Keratinocyte (primary cell): ENCODE data around the gene CARS1.

Experiments used
- EZH2 ChIP-seq: IDR thresholded peaks from one replicate; pipeline ENCODE4 v1.6.1; 2012; ENCODE audit warnings: inconsistent platforms, mild to moderate bottlenecking, low read length, moderate library complexity
- TF ChIP-seq, protein P1 (sequence below), 3 experiments: IDR thresholded peaks in 1 of 3; conservative IDR thresholded peaks in 1 of 3; optimal IDR thresholded peaks in 1 of 3; 2 replicates in 2 of 3; 3 replicates in 1 of 3; pipeline versions ENCODE3 to v1.5.1; 2011; ENCODE audit warnings: low read length in 3 of 3, mild to moderate bottlenecking in 3 of 3, moderate library complexity in 2 of 3, control low read depth in 1 of 3, inconsistent platforms in 1 of 3; ENCODE audit not compliant: insufficient read depth in 2 of 3; ENCODE audit errors: extremely low read depth in 1 of 3

DNA sequence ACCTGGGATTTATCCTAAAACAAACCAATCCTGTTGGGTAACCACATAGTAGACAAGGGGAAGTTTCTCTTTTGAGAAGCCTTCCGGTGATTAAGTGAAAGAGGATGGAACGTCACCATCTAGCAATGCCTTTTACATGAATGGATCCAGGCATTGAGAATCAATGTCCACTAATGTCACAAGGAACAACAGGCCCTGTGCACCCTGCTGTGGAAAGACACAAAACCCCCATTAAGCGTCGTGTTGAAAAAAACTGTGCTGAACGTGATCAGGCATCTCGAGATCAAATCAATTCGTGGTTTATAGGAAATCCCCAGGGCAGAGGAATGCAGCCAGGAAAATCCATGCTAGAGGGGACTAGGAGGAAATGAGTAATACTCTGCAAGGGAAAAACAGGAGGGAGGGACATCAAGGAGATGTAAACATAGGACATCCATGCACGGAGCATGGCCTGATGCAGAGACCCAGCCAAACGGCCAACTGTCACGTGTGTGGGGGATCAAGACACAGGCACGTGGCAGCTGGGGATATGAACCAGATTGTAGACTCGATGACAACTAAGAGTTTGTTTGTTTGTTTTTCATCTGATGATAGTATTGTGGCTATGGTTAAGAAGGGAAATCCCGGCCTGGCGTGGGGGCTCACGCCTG lies 38.6 kb upstream of the CARS1 start:
- TF ChIP-seq, protein P1, sequence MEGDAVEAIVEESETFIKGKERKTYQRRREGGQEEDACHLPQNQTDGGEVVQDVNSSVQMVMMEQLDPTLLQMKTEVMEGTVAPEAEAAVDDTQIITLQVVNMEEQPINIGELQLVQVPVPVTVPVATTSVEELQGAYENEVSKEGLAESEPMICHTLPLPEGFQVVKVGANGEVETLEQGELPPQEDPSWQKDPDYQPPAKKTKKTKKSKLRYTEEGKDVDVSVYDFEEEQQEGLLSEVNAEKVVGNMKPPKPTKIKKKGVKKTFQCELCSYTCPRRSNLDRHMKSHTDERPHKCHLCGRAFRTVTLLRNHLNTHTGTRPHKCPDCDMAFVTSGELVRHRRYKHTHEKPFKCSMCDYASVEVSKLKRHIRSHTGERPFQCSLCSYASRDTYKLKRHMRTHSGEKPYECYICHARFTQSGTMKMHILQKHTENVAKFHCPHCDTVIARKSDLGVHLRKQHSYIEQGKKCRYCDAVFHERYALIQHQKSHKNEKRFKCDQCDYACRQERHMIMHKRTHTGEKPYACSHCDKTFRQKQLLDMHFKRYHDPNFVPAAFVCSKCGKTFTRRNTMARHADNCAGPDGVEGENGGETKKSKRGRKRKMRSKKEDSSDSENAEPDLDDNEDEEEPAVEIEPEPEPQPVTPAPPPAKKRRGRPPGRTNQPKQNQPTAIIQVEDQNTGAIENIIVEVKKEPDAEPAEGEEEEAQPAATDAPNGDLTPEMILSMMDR (optimal IDR thresholded peaks at IDR 0.05 in 1 of 3, IDR thresholded peaks at IDR 0.05 in 1 of 3, conservative IDR thresholded peaks at IDR 0.05 in 1 of 3; ENCODE audit: extremely low read depth in 1 of 3, insufficient read depth in 2 of 3, low read length in 3 of 3), result no peak
- TF ChIP-seq EZH2, result no peak
